HG02970 (cell line): Measurements from ENCODE around the gene A4GALT.
"Not testable (repeated sequence)": the region's sequence is repeated elsewhere in the genome, so short reads cannot be mapped to it uniquely, and the experiment has no call there.

Source experiments
- ATAC-seq: cut with Tn5 transposase; IDR thresholded peaks from one replicate; pipeline ENCODE4 v1.9.1; 2021; ENCODE audit warnings: mild to moderate bottlenecking, moderate library complexity, moderate number of reproducible peaks; ENCODE audit not compliant: unreplicated experiment, low FRiP score

A4GALT gene

GRCh38 chr22:42743501-42743991 lies 22.9 kb upstream of the A4GALT start:
- ATAC-seq, result no peak

GRCh38 chr22:42742940-42743339 lies 22.3 kb upstream of the A4GALT start:
- ATAC-seq, result no peak

DNA sequence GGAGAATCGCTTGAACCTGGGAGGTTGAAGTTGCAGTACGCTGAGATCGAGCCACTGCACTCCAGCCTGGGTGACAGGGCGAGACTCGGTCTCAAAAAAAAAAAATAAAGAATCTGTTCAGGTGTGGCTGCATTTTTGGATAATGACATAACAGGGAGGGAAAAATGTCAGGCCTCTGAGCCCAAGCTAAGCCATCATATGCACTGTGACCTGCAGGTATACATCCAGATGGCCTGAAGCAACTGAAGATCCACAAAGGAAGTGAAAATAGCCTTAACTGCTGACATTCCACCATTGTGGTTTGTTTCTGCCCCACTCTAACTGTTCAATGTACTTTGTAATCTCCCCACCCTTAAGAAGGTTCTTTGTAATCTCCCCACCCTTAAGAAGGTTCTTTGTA lies 19.6 kb upstream of the A4GALT start:
- ATAC-seq, result not testable (repeated sequence)

- no peak for ATAC-seq
Measured at GRCh38 chr22:42734406-42734805, 13.7 kb upstream of the A4GALT start.

GRCh38 chr22:42733394-42733793 lies 12.7 kb upstream of the A4GALT start:
- ATAC-seq, result not testable (repeated sequence)

GRCh38 chr22:42732081-42732480 lies 11.4 kb upstream of the A4GALT start:
- no peak for ATAC-seq

DNA sequence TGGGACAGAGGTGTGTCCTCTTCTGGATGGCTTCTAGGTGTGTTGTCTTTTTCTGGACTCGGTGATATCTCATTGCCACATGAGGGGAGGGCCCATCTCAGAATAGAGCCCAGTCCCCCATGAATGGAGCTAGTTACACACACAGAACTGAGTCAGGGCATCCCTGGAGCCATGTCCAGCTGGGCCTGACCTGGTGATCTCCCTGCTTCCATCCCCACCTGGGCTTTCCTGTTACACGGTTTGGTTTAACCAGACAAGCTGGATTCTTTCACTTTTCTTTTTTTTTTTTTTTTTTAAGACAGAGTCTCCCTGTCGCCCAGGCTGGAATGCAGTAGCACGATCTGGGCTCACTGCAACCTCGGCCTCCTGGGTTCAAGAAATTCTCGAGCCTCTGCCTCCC lies 6.1 kb upstream of the A4GALT start:
- no peak for ATAC-seq

GRCh38 chr22:42725606-42726355 lies 5.1 kb upstream of the A4GALT start:
- no peak for ATAC-seq

DNA sequence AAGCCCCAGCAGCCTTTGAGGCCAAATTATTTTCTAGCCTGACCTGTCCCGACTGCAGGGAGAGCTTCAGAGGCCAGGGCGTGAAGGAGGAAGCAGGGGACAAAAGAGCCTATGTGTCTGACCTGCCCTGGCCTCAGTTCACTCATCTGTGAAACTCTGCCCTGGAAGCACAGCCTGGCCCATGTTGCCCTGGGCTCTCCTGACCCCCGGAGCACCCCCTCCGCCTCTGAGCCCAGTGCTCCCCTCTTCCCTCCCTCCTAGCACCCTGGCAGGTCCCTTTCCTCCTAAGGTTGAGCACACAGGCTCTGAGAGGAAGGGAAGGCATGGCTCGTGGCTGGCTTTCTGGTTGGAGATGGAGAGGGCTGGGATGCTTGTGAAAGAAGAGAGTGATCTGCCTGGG lies 3.4 kb upstream of the A4GALT start:
- ATAC-seq, result no peak

DNA sequence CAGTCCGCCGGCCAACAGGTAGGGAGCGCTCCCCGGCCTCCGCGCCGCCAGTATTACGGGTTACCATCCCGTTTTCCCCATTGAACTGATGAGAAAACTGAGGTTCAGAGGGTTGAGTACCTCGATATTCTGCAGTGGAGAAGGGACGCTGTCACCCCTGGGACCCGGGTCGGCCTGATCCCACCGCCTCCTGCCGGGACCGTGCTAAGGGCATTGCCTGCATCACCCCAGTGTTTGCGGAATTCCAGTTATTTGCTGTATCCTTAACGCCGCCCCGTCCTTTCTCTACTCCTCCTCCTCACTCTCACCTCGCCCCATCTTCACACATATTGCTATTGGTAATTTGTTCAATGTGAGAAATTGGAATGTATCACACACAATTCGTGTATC lies 370 bp upstream of the A4GALT start:
- no peak for ATAC-seq

- no peak for ATAC-seq
Measured at GRCh38 chr22:42719656-42720262, 911 bp downstream of the A4GALT start.

DNA sequence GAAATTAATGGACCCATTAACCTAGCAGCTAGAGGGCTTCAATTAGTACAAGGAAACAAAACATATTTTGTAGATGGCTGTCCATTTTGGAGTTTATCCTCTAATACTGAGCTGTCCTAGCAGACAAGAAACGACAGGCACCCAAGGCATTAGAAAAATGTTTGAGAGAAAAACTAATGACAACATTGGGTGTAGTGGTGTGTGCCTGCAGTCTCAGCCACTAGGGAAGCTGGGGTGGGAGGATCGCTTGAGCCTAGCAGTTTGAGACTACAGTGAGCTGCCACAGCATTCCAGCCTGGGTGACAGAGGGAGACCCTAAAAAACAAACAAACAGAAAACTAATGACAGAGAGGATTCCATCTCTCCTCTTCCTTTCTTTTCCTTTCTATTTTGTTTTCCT lies 1.5 kb downstream of the A4GALT start:
- no peak for ATAC-seq

DNA sequence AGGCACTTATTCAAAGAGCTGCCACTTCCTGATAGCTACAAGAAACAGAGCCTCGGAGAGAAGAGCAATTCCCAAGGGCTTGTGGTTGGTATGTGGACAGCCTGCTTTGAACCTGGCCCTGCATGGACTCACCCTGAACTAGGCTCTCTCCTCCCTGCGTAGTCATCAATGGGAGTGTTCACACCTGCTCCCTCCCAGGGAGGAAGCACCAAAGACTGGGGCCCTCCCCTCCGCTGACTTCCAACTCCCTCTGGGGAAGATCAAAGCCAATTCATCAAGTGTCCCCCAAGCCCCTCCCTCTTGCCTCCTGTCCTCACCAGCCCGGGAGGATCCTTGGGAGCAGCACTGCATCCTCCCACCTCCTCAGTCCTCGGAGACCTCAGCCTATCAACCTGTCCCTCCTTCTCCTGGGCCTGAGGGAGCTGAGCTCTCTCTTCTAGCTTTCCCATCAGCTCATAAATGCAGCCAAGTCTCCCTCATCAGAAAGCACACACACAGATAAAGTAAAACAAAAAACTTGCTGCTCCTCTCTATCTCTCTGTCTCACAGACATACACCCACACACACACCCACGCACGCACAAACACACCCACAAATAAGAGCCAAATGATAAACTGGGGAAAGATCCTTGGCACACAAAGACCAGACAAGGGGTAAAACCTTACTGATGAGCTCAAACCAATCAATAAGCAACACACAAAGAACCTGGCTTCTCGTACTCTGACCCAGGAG lies 3.3 kb downstream of the A4GALT start:
- no peak for ATAC-seq

- peak; percentile 39 for ATAC-seq
Measured at GRCh38 chr22:42716649-42717127, 4.0 kb downstream of the A4GALT start.

- ATAC-seq, result peak; percentile 33
Measured at GRCh38 chr22:42716221-42716620, 4.4 kb downstream of the A4GALT start.

DNA sequence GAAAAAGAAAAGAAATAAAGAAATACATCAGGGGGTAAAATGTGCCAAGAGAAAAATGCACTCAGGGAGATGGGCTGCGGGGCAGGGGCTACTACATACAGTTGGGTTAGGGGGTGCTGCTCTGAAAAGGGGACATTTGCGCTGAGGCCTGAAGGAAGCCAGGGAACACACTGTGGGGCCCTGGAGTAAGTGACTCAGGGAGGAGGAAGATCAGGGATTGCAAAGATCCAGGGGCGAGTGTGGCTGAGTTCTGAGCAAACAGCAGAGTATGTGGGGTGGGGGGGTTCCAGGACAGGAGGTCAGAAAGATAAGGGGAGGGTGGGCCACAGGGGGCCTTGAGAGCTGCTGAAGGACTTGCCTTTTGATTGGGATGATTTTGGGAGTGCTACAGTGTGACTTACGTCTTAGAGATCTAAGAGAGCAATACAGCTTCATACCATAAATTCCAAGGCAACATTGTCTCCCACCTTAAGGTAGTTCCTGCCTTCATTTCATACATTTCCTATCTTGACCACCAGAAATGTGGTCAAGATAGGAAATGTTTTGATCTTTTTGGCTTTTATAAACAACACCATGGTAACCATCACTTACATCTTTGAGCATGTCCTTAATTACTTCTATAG lies 5.8 kb downstream of the A4GALT start:
- no peak for ATAC-seq

DNA sequence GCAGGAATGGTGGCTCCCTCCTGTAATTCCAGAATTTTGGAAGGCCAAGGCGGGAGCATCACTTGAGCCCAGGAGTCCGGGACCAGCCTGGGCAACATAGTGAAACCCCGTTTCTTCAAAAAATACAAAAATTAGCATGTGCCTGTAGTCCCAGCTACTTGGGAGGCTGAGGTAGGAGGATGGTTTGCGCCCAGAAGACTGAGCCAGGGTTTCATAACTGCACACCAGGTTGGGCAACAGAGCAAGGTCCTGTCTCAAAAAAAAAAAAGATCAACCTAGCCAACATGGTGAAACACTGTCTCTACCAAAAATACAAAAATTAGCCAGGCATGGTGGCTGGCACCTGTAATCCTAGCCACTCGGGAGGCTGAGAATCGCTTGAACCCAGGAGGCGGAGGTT lies 6.4 kb downstream of the A4GALT start:
- ATAC-seq, result no peak

DNA sequence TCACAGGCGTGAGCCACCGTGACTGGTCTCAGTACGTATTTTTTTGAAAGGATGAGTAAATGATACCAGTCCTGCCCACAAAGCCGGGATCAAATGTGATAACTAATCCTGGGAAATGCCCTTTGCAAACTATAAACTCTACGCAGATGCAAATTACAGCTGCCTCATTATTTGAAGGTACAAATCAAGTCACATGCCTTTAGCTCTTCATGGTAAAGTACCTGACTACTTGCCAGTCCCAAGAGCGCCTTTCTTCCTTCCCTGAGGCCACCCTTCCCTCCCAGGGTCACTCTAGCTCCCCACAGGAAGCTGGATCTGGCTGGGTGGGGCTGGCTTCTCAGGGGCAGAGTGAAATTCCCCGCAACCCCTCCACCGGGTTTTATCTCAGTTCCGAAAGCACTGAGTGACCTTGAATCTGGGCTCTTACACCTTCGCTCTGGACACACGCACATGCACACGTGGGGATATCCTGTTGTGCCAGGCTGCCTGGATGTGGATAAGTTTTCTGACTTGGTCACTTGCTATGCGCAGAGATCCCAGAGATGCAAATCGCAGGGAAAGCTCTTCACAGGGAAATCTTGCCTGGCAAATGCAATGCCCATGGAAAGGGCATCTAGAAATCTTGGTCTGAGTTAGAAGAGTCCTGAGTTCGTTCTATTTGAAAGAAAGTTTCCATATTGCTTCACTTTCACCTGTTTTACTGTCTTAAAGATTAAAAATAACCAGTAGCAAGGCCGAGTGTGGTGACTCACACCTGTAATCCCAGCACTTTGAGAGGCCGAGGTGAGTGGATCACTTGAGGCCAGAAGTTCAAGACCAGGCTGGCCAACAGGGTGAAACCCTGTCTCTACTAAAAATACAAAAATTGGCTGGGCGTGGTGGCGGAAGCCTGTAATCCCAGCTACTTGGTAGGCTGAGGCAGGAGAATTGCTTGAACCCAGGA lies 8.5 kb downstream of the A4GALT start:
- no peak for ATAC-seq

DNA sequence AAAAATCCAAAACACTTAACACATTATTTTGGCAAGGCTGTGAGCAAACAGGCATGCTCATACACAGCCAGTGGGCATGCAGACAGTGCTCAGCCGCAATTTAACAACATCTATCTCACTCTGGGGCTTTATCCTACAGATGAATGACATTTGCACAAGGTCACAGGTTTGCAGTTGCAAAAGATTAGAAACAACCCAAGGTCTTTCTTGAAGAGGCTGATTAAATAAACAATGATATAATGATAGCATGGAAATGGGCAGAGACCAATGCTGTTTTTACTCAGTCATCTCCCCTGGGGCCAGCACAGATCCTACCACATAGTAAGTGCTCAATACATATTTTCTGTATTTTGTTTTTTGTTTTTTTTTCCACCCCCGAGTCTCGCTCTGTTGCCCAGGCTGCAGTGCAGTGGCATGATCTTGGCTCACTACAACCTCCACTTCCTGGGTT lies 9.4 kb downstream of the A4GALT start:
- no peak for ATAC-seq

- ATAC-seq, result no peak
Measured at GRCh38 chr22:42708417-42708816, 12.3 kb downstream of the A4GALT start.
